HG03432 (cell line): ENCODE results near the gene CARNS1.
"Not testable (repeated sequence)": the region's sequence is repeated elsewhere in the genome, so short reads cannot be mapped to it uniquely, and the experiment has no call there.

ENCODE experiments used
- ATAC-seq: cut with Tn5 transposase; IDR thresholded peaks from one replicate; pipeline ENCODE4 v1.9.1; 2021; ENCODE audit warnings: mild to moderate bottlenecking, moderate library complexity; ENCODE audit not compliant: unreplicated experiment

Gene CARNS1

DNA sequence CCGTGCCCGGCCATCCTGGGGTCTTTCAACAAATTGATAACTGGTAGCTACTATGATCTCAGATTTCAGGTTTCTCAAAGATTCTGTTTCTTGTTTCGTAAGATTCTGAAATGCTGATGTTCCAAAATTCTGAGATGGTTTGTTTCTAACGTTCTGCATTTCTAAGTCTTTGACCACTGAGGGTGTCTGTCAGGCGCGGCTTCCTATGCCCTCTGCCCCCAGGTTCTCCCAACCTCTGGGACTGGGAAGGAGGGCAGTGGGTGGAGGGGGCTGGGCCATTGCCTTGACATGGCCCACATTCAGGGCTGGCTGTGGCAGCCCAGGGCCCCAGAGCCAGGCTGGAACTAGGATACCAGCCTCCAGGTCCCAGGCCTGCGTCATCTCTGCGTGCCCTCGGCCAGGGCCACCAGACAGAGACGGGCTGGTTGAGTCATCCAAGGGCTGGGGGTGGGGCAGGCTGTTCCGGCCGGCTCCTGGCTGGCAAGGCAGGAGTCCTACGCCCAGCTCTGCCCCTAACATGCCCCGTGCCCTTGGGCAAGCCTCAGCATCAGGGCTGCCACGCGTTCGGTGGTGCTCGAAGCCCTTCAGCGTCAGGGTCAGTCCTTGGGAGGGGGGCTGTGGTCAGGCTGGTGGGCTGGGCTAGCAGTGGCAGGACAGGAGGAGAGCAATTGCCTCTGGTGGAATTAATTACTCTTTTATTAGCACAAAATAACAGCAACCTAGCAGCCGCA lies 48.4 kb downstream of the CARNS1 start:
- ATAC-seq = no peak

DNA sequence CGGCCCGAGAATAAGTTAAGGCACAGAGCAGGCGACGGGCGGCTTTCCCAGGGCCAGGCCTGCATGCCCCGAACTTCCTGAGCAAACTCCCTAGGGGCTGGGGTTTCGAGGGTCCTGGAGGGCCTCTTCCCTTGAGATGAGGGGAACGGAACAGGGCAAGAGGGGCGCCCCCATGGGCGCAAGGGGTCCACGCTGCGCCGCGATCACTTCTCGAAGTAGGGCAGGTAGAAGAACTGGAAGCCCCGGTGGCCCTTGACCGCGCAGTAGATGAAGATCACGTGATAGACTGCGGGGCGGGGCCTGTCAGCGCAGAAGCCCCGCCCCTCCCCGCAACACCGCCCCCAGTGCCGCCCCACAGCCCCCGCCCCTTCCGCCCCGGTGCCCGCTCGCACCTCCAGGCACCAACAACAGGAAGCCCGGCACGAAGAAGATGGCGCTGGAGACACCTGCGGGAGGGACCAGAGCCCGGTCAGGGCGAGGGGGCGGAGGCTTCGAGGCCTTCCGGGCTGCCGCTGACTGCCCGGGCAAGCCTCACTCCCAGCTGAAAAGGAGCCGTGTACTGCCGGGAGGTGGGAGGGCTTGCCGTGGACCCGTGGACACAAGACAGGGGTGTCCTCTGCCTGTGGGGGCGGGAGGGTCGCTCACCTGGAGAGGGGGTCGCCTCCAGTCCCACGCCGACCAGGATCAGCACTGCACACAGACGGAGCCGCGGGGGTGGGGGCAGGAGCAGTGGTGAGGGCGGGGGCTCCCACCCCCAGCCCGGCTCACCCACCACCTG lies 49.1 kb downstream of the CARNS1 start:
- peak; percentile 50 for ATAC-seq

DNA sequence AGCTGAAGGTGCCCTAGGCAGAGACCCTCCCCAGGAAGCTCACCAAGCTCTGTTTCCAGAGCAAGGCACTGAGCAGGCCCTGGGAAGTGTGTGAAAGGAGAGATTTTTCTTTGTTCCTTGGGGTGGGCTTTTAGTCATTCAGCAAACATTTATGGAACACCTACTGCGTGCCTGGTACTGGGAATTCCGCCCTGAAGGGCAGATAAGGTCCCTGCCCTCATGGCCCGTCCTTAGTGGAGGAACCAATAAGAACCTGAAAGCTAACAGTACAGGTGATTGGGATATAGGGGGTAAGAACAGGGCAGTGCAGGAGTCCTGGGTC lies 49.7 kb downstream of the CARNS1 start:
- no peak for ATAC-seq

DNA sequence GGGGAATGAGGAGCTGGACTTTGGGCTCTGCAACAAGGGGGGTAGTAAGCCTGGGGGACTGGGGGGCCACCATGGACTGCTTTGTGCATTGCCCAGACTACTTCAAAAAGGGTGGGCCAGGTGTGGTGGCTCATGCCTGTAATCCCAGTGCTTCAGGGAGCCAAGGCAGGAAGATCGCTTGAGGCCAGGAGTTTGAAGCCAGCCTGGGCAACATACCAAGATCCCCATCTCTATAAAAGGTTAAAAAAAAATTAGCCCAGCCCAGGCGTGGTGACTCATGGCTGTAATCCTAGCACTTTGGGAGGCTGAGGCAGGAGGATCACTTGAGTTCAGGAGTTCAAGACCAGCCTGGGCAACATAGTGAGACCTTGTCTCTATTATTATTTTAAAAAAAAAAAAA lies 50.1 kb downstream of the CARNS1 start:
- not testable (repeated sequence) for ATAC-seq

DNA sequence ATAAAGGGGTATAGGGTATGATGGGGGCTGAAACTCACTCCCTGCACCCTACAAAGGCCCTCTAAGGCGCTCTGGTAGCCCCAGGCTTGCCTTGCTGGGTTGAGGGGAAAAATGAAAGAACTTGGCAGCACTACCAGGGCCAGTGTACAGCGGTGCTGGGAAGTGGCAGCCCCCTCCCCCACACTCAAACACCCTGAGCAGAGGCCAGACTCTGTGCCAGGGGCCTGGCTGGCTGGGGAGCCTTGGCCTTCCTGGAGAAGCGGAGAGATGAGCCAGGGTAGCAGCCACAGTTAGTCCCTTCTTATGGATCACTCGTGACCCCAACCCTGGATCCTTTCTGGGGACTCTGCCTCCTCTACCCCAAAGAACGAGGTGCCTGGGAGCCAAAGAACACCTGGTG lies 50.9 kb downstream of the CARNS1 start:
- ATAC-seq = no peak

DNA sequence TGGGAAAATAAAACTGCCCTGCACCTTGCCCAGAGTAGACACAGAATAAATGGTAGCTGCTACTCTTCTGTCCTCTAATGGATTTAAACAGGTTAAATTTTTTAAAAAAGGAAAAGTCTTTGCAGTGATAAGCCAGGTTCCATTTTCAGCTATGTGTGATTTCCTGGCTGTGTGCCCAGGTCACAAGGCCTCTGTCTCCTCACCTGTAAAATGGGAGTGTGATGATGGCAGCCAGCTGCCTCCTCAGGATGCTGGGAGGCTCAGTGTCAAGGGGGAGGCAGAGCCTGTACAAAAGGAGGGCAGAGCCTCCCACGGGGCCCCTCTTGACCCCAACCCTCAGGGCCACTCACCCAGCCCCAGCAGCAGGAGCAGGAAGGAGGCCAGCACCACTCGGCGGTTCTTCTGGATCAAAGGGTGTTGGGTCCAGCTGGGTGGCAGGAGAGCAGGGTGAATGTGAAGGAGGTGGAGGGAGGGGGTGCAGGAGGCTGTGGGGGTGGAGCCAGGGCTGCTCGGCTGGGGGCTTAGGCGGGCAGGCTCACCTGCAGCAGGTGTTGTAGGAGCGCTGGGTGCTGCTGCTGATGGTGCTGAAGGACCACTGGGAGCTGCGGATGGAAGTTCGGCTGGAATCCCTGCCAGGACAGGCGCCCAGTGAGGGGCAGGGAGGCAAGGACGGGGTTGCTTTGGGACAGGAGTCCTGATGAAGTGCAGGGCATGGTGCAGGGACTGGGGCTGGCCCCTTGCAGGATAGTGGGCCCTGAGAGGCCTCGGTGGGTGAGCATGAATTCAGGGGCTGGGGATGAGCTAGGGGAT lies 51.7 kb downstream of the CARNS1 start:
- ATAC-seq = no peak

DNA sequence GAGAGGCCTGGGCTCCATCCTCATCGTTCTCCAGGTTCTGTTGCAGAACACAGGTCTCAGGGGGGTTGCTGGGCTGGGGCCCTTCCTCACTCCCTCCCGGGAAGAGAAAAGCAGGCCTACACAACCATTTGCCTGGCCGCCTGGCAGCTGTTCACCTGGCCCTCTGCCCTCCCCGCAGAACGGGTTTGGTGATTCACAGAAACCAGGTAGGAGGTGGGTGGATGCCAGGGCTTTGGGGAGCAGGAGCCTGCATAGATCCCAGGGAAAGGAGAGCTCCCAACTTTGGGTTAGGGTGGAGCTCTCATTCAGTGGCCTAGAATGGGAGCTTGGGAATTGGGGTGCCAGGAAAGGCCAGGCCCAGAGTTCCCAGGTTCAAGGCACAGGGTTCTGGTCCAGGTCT lies 52.6 kb downstream of the CARNS1 start:
- ATAC-seq = no peak

DNA sequence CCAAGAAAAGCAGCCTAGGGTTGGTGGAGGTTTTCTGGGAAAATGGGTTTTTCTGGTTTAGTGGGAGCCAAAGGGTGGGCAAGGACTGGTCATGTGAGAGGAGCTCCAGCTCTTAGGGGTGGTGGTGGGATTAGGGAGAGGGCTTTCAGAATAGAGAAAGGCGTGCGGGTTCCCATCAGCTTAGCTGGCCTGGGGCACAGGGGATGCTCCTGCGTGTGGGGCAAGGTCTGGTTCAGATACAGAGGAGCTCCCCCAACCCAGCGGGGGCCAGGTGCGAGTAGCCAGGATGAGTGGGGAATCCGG lies 52.9 kb downstream of the CARNS1 start:
- peak; percentile 1 for ATAC-seq

DNA sequence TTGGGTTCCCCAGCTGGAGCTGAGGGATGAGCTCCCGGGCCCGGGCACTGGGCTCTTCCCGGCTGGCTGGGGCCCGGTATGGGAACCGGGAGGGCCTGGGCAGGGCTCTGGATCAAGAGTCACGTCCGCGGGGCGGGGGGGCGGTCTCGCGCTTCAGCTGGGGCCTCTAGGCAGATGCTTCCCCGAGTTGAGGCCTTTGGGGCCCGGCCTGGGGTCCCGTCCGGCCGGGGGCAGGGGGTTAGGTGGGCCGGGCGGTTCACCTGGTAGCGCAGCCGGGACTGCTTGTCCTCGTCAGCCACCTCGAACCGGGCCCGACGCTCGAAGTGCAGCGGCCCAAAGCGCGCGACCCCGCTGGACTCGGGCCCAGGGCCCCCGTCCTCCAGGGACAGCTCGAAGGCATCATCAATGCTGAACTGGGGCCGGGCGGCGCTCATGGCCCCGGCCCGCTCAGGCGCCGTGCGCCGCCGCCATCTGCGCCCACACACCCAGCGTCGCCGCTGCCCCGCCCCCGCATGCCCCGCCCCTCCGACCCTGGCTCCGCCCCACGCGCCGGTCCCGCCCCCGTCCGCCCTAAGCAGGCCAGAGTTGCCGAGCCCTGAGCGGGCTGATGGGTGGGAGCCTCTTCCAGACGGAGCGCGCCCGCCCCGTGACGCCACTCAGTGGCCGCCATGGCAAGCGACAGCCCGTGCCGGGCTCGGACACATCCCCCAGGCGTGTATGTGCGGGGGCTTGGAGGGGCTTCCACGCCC lies 53.5 kb downstream of the CARNS1 start, which contains the start of gene TMEM134:
TSS of gene TMEM134 (minus strand) at position 493 of the 749 bp plus-strand sequence. CDS start at position 434, 59 bp downstream.
- peak; percentile 70 for ATAC-seq

DNA sequence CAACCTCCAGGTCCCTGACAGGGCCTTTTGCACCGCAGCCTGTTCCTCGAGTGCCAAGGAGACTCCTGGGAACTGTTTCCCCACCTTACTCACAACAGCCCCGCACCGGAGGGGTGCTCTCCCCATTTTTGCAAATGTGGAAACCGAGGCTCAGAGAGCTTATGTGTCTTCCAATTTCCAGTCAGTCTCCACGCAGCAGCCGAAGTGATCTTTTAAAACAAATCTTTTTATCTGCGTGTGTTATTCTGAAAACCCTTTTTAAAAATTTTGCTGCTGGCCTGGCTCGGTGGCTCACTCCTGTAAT lies 54.0 kb downstream of the CARNS1 start:
- ATAC-seq = no peak

DNA sequence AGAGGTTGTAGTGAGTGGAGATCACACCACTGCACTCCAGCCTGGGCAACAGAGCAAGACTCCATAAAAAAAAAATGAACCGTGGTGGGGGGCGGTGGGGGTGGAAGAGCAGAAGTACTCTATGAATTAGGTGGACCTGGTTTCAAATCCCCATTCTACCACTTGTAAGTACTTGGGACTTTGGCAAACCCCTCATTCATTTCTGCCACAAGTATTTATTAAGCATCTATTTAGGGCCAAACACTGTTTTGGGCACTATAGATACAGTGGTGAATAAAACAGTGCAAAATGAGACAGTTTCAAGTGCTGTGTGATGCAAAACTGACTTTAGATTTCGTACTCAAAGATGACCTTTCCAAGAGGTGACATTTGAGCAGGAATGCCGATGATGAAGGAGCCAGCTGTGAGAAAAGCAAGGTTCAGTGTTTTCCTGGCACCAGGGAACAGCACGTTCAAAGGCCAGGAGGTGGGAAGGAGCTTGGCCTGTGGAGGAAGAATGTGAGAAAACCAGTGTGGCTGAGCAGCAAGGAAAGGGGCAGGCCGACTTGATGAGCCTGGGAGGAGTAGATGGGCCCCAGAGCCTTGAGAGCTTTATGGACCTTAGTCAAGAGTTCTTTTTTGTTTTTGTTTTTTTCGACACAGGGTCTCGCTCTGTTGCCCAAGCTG lies 55.0 kb downstream of the CARNS1 start:
- ATAC-seq = no peak

DNA sequence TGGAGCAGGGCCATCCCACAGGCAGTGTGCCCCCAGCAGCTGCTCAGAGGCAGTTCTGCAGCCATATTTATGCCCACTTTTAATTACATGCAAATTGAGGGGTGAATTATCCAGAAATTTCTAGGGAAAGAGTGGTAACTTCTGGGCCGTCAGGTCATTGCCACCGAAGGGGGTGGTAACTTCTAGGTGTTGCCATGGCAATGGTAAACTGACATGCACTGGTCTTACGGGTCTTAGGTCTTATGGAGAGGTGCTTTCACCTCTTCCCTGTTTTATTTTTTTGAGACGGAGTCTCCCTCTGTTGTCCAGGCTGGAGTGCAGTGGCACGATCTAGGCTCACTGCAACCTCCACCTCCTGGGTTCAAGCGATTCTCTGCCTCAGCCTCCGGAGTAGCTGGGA lies 57.4 kb downstream of the CARNS1 start:
- ATAC-seq = no peak
